Right lobe of liver (tissue), 6 donors: Measurements from ENCODE around the gene GPR183. TPM values are rescaled to one million over a fixed set of nuclear protein-coding genes. Genes with fewer than 3 reads are reported as not detected.
A peak's percentile ranks its signal among the peaks of the same experiment; 100 is the strongest.

ENCODE experiments used
- ATAC-seq, 4 donors: fragments of 200-7000 bp; cut with Tn5 transposase; one replicate each; pipeline ENCODE4 v1.9.1; 2020; ENCODE audit warnings: mild to moderate bottlenecking in 4 of 4, moderate library complexity in 4 of 4
- DNase-seq, 3 donors: peaks; one replicate each; pipeline ENCODE4 v3.0.0-alpha.2; 2020
- H3K27ac ChIP-seq, 3 donors: fragments of 200-600 bp; one replicate each; pipeline ENCODE4 v1.8.0; 2022
- H3K27me3 ChIP-seq, 2 donors: fragments of 200-600 bp; one replicate each; pipeline ENCODE4 v1.8.0; 2022
- H3K36me3 ChIP-seq, 4 donors: fragments of 200-600 bp; sonication (generic) in 1 of 4; one replicate each; pipeline versions ENCODE4 v1.5.1 to v1.8.0; 2017 to 2022; ENCODE audit warnings: control low read depth in 1 of 4
- H3K4me1 ChIP-seq, 4 donors: fragments of 200-600 bp; sonication (generic) in 1 of 4; one replicate each; pipeline versions ENCODE4 v1.5.1 to v1.8.0; 2017 to 2022; ENCODE audit warnings: control low read depth in 1 of 4
- H3K4me3 ChIP-seq, 3 donors: fragments of 200-600 bp; one replicate each; pipeline ENCODE4 v1.8.0; 2022
- H3K9me3 ChIP-seq, 4 donors: fragments of 200-600 bp; sonication (generic) in 1 of 4; one replicate each; pipeline versions ENCODE4 v1.5.1 to v1.8.0; 2017 to 2022; ENCODE audit warnings: control low read depth in 1 of 4
- POLR2A ChIP-seq: fragments of 450-650 bp; IDR thresholded peaks from one replicate; pipeline ENCODE4 v1.6.1; 2017; ENCODE audit warnings: antibody characterized with exemption, mild to moderate bottlenecking
- WGBS: methylation state at CpG from one replicate; pipeline ENCODE4 v1.1.6; 2018; ENCODE audit warnings: low coverage, low lambda C conversion rate; ENCODE audit not compliant: insufficient coverage; ENCODE audit errors: missing lambda C conversion rate; 5-methylcytosine and 5-hydroxymethylcytosine counted together
- intact Hi-C, 2 donors: fragments of 100-400 bp; cut with DNase I; formaldehyde crosslinking; loops; one replicate each; pipeline versions ENCODE4 v1.11.2 to v1.14.1; 2022
- total RNA-seq, 6 experiments: library from RNA; depleted of rRNA in 2 of 6; stranded (reverse); fragments of >200 nt in 2 of 6; fragmentation: NEBNext Ultra II Directional in 3 of 6; extraction: Animal tissue kit (Norgen Biotek cat#: 25700) in 3 of 6; gene quantifications; one replicate each; pipeline versions ENCODE4 v1.1.0 to v1.2.4, GENCODE V29; 2016 to 2023
- TF ChIP-seq, protein P1 (sequence below), 4 donors: fragments of 200-600 bp in 3 of 4; fragments of 450-650 bp in 1 of 4; IDR thresholded peaks; one replicate each; pipeline versions ENCODE4 v1.5.1 to v1.8.0; 2016 to 2022; ENCODE audit warnings: antibody characterized with exemption in 4 of 4, mild to moderate bottlenecking in 2 of 4
- donor health status: DM: no; HTN: yes; CAD: no.
- donor health status: DM: no; HTN: no; CAD: no.
- donor health status: DM: no; HTN: no; CAD: no.
- donor health status: DM: no; HTN: yes; CAD: no.
- donor health status: DM: no; HTN: yes; CAD: no.

Gene GPR183
- total RNA-seq, 6 experiments from 2014 or later: 0.26 to 3.2 (median 1.0) TPM

DNA sequence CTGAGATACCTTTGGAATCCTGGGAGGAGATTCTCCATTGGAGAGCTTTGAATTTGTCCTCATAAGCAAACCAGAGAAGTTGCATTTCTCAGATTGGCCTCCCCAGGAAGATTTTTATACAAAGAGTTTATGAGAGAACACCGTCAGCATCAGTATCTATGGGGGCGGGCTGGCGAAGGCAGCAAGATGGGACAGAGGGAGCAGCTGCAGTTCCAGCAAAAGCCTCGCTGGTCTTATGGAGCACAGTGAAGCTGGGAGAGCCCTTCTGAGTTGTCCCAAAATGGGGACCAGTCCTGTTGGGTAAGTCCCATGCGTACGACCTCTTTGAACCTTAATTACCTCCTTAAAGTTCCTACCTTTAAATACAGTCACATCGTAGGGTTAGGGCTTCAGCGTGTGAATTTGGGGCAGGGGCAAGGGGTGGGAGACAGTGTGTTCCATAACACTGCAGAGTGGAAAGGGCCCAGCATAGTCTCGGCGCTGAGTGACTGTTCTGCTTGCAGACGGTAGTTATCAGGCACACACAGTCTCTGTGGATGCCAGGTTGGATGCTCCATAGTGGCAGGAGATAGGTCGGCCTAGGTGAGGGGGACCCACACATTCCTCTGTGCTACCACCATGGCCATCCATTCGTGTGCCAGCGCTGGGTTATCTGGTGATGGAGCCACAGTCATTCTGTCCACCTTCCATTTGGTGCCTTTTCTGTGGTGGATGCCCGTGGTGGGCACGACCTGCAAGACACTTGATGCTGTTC, 34.9 kb upstream of the GPR183 start:
- Histone ChIP-seq H3K4me1 (peaks cover 0 to 13% (median 5%) of the 10 kb centered on the region in 4 donors), H3K27ac (no peak overlapping the region), H3K9me3 (no peaks in the 10 kb centered on the region), H3K36me3 (peaks cover 0 to 18% (median 6%) of the 10 kb centered on the region in 4 donors), H3K4me3 (no peak overlapping the region), H3K27me3 (no peaks in the 10 kb centered on the region)
- no peak for DNase-seq
- ATAC-seq: no peak
- TF ChIP-seq, protein P1, sequence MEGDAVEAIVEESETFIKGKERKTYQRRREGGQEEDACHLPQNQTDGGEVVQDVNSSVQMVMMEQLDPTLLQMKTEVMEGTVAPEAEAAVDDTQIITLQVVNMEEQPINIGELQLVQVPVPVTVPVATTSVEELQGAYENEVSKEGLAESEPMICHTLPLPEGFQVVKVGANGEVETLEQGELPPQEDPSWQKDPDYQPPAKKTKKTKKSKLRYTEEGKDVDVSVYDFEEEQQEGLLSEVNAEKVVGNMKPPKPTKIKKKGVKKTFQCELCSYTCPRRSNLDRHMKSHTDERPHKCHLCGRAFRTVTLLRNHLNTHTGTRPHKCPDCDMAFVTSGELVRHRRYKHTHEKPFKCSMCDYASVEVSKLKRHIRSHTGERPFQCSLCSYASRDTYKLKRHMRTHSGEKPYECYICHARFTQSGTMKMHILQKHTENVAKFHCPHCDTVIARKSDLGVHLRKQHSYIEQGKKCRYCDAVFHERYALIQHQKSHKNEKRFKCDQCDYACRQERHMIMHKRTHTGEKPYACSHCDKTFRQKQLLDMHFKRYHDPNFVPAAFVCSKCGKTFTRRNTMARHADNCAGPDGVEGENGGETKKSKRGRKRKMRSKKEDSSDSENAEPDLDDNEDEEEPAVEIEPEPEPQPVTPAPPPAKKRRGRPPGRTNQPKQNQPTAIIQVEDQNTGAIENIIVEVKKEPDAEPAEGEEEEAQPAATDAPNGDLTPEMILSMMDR (IDR thresholded peaks at IDR 0.05): no peak
- no peak for TF ChIP-seq POLR2A
- intact Hi-C loops: no loop called here
- 100% methylated on average over 5 of the region's 16 CpGs for WGBS

DNA sequence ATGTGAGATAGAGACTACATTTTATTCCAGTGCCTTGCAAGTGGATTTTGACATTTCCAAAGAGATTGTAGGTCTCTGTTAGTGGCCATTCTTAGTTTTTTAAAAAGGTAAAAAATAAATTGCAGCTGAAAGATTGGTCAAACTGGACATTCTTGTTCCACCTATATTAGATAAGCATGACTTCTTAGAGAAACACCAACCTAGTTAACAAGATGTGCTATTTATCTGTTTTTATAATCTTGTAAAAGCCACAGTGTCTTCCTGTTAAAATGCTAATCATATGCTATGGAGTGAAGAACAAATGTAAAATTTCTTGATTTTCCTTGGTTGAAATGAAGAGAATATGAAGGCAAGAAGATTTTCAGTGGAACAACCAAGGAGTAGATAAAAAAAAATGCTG, 33.4 kb upstream of the GPR183 start:
- H3K27ac ChIP-seq: no peak overlapping the region

DNA sequence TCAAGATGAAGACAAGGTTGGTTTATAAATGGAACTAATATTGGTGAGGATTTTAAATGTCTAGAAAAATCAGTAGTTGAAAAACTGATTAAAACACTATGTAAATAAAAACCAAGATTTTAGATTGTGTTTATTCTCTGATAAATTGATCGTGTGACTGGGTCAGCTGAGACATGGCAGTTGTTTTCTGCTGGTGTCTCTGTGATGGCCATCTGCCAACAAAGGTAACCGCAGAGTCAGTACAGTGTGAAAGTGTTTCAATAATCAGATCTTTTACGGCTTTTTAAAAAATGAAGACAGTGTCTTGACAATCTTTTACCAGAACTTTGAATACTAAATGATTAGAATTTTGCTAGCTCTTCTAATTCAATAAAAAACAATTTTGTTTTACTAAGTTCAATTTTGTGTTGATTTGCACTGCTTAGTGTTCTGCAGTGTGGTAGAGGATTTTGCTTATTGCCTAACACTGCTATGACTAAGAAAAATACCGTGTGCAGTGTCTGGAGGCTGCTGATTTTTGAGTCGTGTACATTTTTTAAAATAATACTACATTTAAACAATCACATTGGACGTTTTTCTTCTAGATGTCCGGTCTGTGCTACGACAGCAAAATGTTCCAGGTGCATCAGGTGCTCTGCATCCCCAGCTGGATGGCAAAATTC, 32.7 kb upstream of the GPR183 start:
- H3K27ac ChIP-seq: peak overlapping the region in 1 of 3 donors; percentile 22
- peak in 1 of 3 donors; percentile 45 for DNase-seq

More for the DNA sequence above, 33.4 kb upstream of the GPR183 start:
- H3K36me3 ChIP-seq: peaks cover 0 to 18% (median 6%) of the 10 kb centered on the region in 4 donors
- H3K27me3 ChIP-seq: no peaks in the 10 kb centered on the region
- peaks cover 0 to 13% (median 5%) of the 10 kb centered on the region in 4 donors for H3K4me1 ChIP-seq
- DNase-seq: no peak
- H3K9me3 ChIP-seq: no peaks in the 10 kb centered on the region
- no peak overlapping the region for H3K4me3 ChIP-seq
- intact Hi-C loops: no loop called here
- no peak for ATAC-seq
- TF ChIP-seq POLR2A: no peak
- TF ChIP-seq, protein P1 (IDR thresholded peaks at IDR 0.05): no peak

DNA sequence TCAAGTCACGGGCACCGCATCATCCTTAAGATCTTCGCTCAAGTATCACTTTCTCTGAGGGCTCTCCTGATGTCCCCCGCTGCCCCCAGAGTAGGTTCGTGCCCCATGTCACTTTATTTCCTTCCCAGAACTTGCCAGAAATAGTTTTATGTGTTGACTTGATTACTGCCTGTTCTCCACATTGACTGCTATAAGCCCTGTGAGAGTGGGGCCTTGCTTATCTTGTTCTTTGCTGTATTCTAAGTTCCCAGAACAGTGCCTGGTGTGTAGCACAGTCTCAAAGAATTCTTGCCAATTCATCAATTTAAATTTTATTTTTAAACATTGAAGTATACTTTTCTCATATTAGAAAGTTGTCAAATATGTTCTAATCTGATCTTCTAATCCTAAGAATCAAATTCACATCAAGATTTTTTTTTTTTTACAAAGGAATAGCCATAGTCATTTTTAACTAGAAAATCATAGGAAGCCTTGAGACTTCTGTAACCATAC, 32.1 kb upstream of the GPR183 start:
- H3K4me3 ChIP-seq: no peak overlapping the region
- DNase-seq: no peak
- H3K27ac ChIP-seq: peak overlapping the region in 1 of 3 donors; percentile 22
- H3K4me1 ChIP-seq: peaks cover 0 to 13% (median 5%) of the 10 kb centered on the region in 4 donors
- peak in 1 of 4 donors; percentile 11 for ATAC-seq
- H3K9me3 ChIP-seq: no peaks in the 10 kb centered on the region
- intact Hi-C loops: no loop called here
- TF ChIP-seq, protein P1 (IDR thresholded peaks at IDR 0.05): no peak
- TF ChIP-seq POLR2A: no peak
- peaks cover 0 to 18% (median 6%) of the 10 kb centered on the region in 4 donors for H3K36me3 ChIP-seq
- H3K27me3 ChIP-seq: no peaks in the 10 kb centered on the region
- 93% methylated on average over 5 of the region's 5 CpGs for WGBS

More for the DNA sequence above, 32.7 kb upstream of the GPR183 start:
- Histone ChIP-seq H3K9me3 (no peaks in the 10 kb centered on the region), H3K4me3 (no peak overlapping the region), H3K36me3 (peaks cover 0 to 18% (median 6%) of the 10 kb centered on the region in 4 donors), H3K4me1 (peaks cover 0 to 13% (median 5%) of the 10 kb centered on the region in 4 donors), H3K27me3 (no peaks in the 10 kb centered on the region)
- TF ChIP-seq POLR2A: no peak
- TF ChIP-seq, protein P1 (IDR thresholded peaks at IDR 0.05): no peak
- 38% methylated on average over 8 of the region's 8 CpGs for WGBS
- intact Hi-C loops: no loop called here
- peak; percentile 79 to 86 (median 81) for ATAC-seq
